HepG2 (cell line): Measurements from ENCODE around the gene STXBP4. TPM values are rescaled to one million over a fixed set of nuclear protein-coding genes. Genes with fewer than 3 reads are reported as not detected.

Source experiments
- CHCHD3 ChIP-seq: sonication (generic); formaldehyde crosslinking; IDR thresholded peaks from 2 replicates; pipeline ENCODE4 v1.8.0; 2022; ENCODE audit warnings: mild to moderate bottlenecking, missing genetic modification reagents, moderate library complexity
- JUNB ChIP-seq: sonication (generic); formaldehyde crosslinking; IDR thresholded peaks from 2 replicates; pipeline ENCODE4 v1.8.0; 2022; ENCODE audit warnings: missing genetic modification reagents, mild to moderate bottlenecking, borderline replicate concordance
- KAT8 ChIP-seq: IDR thresholded peaks from 2 replicates; pipeline ENCODE4 v1.6.1; 2016; ENCODE audit warnings: missing genetic modification reagents, missing compliant biosample characterization
- KLF9 ChIP-seq: IDR thresholded peaks from 2 replicates; pipeline ENCODE4 v1.6.1; 2016; ENCODE audit warnings: low read depth
- KMT2A ChIP-seq: sonication (generic); formaldehyde crosslinking; IDR thresholded peaks from 2 replicates; pipeline ENCODE4 v1.4.0; 2020; ENCODE audit warnings: missing genetic modification reagents
- LCORL ChIP-seq, 2 experiments: fragments of 450-650 bp in 1 of 2; sonication (generic) in 1 of 2; formaldehyde crosslinking in 1 of 2; IDR thresholded peaks; 2 replicates each; pipeline versions ENCODE4 v1.5.0 to v1.6.1; 2017 to 2020; ENCODE audit warnings: antibody characterized with exemption in 1 of 2, missing genetic modification reagents in 1 of 2
- MTERF4 ChIP-seq: sonication (generic); formaldehyde crosslinking; IDR thresholded peaks from 2 replicates; pipeline ENCODE4 v1.8.0; 2023; ENCODE audit warnings: mild to moderate bottlenecking, missing genetic modification reagents
- POGZ ChIP-seq: sonication (generic); formaldehyde crosslinking; IDR thresholded peaks from 2 replicates; pipeline ENCODE4 v1.4.0; 2020; ENCODE audit warnings: mild to moderate bottlenecking, missing genetic modification reagents
- POLR2AphosphoS2 ChIP-seq: IDR thresholded peaks from 2 replicates; pipeline ENCODE4 v1.6.1; 2011; ENCODE audit warnings: low read depth, low read length, improper control_type of control experiment
- SP2 ChIP-seq: sonication (generic); formaldehyde crosslinking; IDR thresholded peaks from 2 replicates; pipeline ENCODE4 v1.5.1; 2020; ENCODE audit warnings: mild to moderate bottlenecking, missing genetic modification reagents
- TAF15 ChIP-seq: fragments of 200-400 bp; formaldehyde crosslinking; IDR thresholded peaks from one replicate; pipeline ENCODE4 v1.6.1; 2018; ENCODE audit warnings: mild to moderate bottlenecking, low read depth, low read length; ENCODE audit not compliant: poor library complexity, severe bottlenecking
- TBX3 ChIP-seq: fragments of 450-650 bp; IDR thresholded peaks from 2 replicates; pipeline ENCODE4 v1.6.1; 2017; ENCODE audit warnings: antibody characterized with exemption, mild to moderate bottlenecking, inconsistent platforms, borderline replicate concordance
- THRA ChIP-seq: sonication (generic); formaldehyde crosslinking; IDR thresholded peaks from 2 replicates; pipeline ENCODE4 v1.4.0; 2020; ENCODE audit warnings: missing genetic modification reagents, borderline replicate concordance
- ZNF160 ChIP-seq: sonication (generic); formaldehyde crosslinking; IDR thresholded peaks from 2 replicates; pipeline ENCODE4 v1.8.0; 2022; ENCODE audit warnings: mild to moderate bottlenecking, inconsistent platforms, missing genetic modification reagents
- ZNF180 ChIP-seq: sonication (generic); formaldehyde crosslinking; IDR thresholded peaks from 2 replicates; pipeline ENCODE4 v1.4.0; 2020; ENCODE audit warnings: low read depth, missing genetic modification reagents, borderline replicate concordance
- ZNF256 ChIP-seq: sonication (generic); formaldehyde crosslinking; conservative IDR thresholded peaks from 2 replicates; pipeline ENCODE4 v1.4.0; 2020; ENCODE audit warnings: missing genetic modification reagents
- ZNF354B ChIP-seq: sonication (generic); formaldehyde crosslinking; IDR thresholded peaks from 2 replicates; pipeline ENCODE4 v1.8.0; 2022; ENCODE audit warnings: mild to moderate bottlenecking, missing genetic modification reagents
- ZNF446 ChIP-seq: sonication (generic); formaldehyde crosslinking; IDR thresholded peaks from 2 replicates; pipeline ENCODE4 v1.5.0; 2020; ENCODE audit warnings: mild to moderate bottlenecking, missing genetic modification reagents
- ZNF460 ChIP-seq: sonication (generic); formaldehyde crosslinking; IDR thresholded peaks from 2 replicates; pipeline ENCODE4 v1.5.1; 2020; ENCODE audit warnings: missing genetic modification reagents, mild to moderate bottlenecking, borderline replicate concordance
- ZNF484 ChIP-seq: sonication (generic); formaldehyde crosslinking; IDR thresholded peaks from 2 replicates; pipeline ENCODE4 v1.5.1; 2020; ENCODE audit warnings: mild to moderate bottlenecking, low read depth, missing genetic modification reagents, borderline replicate concordance
- ZNF740 ChIP-seq: sonication (generic); formaldehyde crosslinking; IDR thresholded peaks from 2 replicates; pipeline ENCODE4 v1.4.0; 2020; ENCODE audit warnings: missing genetic modification reagents
- ZSCAN31 ChIP-seq: sonication (generic); formaldehyde crosslinking; IDR thresholded peaks from 2 replicates; pipeline ENCODE4 v1.5.0; 2020; ENCODE audit warnings: low read depth, mild to moderate bottlenecking, missing genetic modification reagents
- polyA plus RNA-seq, 8 experiments: library from polyadenylated mRNA; depleted of rRNA in 3 of 8; stranded (reverse) in 7 of 8; unstranded in 1 of 8; fragments of >200 nt; fragmentation: Illumina TruSeq in 4 of 8; extraction: Trizol in 4 of 8; gene quantifications; 2 replicates each; pipeline versions ENCODE4 v1.2.1 to v1.2.3, GENCODE V29; 2011 to 2016; ENCODE audit warnings: low read depth in 4 of 8, missing spikeins in 1 of 8, mixed read lengths in 1 of 8; ENCODE audit not compliant: insufficient read depth in 1 of 8
- total RNA-seq, 5 experiments: library from RNA; depleted of rRNA; stranded (reverse); fragments of >200 nt; fragmentation: Illumina TruSeq; extraction: Trizol; gene quantifications; 2 replicates each; pipeline ENCODE4 v1.2.3, GENCODE V29; 2016; ENCODE audit warnings: low read depth in 1 of 5
- TF ChIP-seq, protein P1 (sequence below): sonication (generic); formaldehyde crosslinking; IDR thresholded peaks from 2 replicates; pipeline ENCODE4 v1.4.0; 2020; ENCODE audit warnings: missing genetic modification reagents
- TF ChIP-seq, protein P2 (sequence below): sonication (generic); formaldehyde crosslinking; IDR thresholded peaks from 2 replicates; pipeline ENCODE4 v1.8.1; 2023; ENCODE audit warnings: mild to moderate bottlenecking, missing genetic modification reagents

The STXBP4 gene
- total and polyA plus RNA-seq, 2 of the 13 experiments (the other 11 are each of a cell fraction or from before 2014, with no cell fraction given), result 8.5 to 36.1 TPM

GRCh38 chr17:54968262-54968987, at the start of gene STXBP4, which contains the start of gene COX11 (continued):
- no peak for TF ChIP-seq LCORL (IDR thresholded peaks at IDR 0.05)
- peak; percentile 83 for TF ChIP-seq LCORL (CRISPR knock-in tag; IDR thresholded peaks at IDR 0.05)
- TF ChIP-seq KMT2A (CRISPR knock-in tag), result peak; percentile 98
- peak; percentile 80; the same call in 1 of the 2 replicates for TF ChIP-seq CHCHD3 (CRISPR knock-in tag)
- TF ChIP-seq SP2 (CRISPR knock-in tag), result no peak
- TF ChIP-seq, protein P1, sequence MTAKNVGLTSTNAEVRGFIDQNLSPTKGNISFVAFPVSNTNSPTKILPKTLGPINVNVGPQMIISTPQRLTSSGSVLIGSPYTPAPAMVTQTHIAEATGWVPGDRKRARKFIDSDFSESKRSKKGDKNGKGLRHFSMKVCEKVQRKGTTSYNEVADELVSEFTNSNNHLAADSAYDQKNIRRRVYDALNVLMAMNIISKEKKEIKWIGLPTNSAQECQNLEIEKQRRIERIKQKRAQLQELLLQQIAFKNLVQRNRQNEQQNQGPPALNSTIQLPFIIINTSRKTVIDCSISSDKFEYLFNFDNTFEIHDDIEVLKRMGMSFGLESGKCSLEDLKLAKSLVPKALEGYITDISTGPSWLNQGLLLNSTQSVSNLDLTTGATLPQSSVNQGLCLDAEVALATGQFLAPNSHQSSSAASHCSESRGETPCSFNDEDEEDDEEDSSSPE, result 0 out of 2 replicates have a peak, but pooled peaks have one; percentile 36
- TF ChIP-seq KAT8 (CRISPR knock-in tag), result peak; percentile 88
- peak; percentile 29 for TF ChIP-seq TAF15
- TF ChIP-seq ZNF460 (CRISPR knock-in tag), result no peak; the same call in 1 of the 2 replicates
- TF ChIP-seq KLF9 (CRISPR knock-in tag), result no peak
- peak; percentile 87 for TF ChIP-seq ZSCAN31 (CRISPR knock-in tag)
- no peak for TF ChIP-seq ZNF484 (CRISPR knock-in tag)
- TF ChIP-seq, protein P2, sequence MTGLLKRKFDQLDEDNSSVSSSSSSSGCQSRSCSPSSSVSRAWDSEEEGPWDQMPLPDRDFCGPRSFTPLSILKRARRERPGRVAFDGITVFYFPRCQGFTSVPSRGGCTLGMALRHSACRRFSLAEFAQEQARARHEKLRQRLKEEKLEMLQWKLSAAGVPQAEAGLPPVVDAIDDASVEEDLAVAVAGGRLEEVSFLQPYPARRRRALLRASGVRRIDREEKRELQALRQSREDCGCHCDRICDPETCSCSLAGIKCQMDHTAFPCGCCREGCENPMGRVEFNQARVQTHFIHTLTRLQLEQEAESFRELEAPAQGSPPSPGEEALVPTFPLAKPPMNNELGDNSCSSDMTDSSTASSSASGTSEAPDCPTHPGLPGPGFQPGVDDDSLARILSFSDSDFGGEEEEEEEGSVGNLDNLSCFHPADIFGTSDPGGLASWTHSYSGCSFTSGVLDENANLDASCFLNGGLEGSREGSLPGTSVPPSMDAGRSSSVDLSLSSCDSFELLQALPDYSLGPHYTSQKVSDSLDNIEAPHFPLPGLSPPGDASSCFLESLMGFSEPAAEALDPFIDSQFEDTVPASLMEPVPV (CRISPR knock-in tag), result peak; percentile 74
- no peak for TF ChIP-seq THRA (CRISPR knock-in tag)
- TF ChIP-seq ZNF446, result peak; percentile 55
- TF ChIP-seq POLR2AphosphoS2, result no peak
- TF ChIP-seq ZNF740 (CRISPR knock-in tag), result peak; percentile 96
- TF ChIP-seq JUNB (CRISPR knock-in tag), result no peak
- no peak for TF ChIP-seq ZNF180 (CRISPR knock-in tag)
- peak; percentile 96 for TF ChIP-seq POGZ (CRISPR knock-in tag)
- TF ChIP-seq ZNF256 (CRISPR knock-in tag), result peak; percentile 85; the same call in 1 of the 2 replicates
- TF ChIP-seq ZNF354B (CRISPR knock-in tag), result peak; percentile 82; the same call in 1 of the 2 replicates
- 0 out of 2 replicates have a peak, but pooled peaks have one; percentile 50 for TF ChIP-seq MTERF4 (CRISPR knock-in tag)
- TF ChIP-seq ZNF160, result peak; percentile 25; the same call in 1 of the 2 replicates
- 0 out of 2 replicates have a peak, but pooled peaks have one; percentile 10 for TF ChIP-seq TBX3
